HL-60 (cell line): ENCODE data around the gene DLGAP5.

ENCODE experiments used
- CTCF ChIP-seq: IDR thresholded peaks from one replicate; pipeline ENCODE4 v1.5.1; 2011; ENCODE audit warnings: low read length, control low read depth, inconsistent platforms; ENCODE audit not compliant: insufficient read depth
- SPI1 ChIP-seq: IDR thresholded peaks from 2 replicates; pipeline ENCODE4 v1.6.1; 2012; ENCODE audit warnings: low read depth, mild to moderate bottlenecking, borderline replicate concordance

GRCh38 chr14:55146425-55146824, 45.0 kb downstream of the DLGAP5 start:
- no peak for TF ChIP-seq CTCF
- no peak for TF ChIP-seq SPI1
